Activated naive CD4-positive, alpha-beta T cell treated with anti-CD3 and anti-CD28 coated beads, Interleukin-2, amount 10 ng/mL, durations not matched to agents 7 days and 5 days (primary cell): ENCODE measurements around the gene USH1G.
"Not testable (repeated sequence)": the region's sequence is repeated elsewhere in the genome, so short reads cannot be mapped to it uniquely, and the experiment has no call there.

ENCODE experiments used
- CTCF ChIA-PET: fragments of 350-600 bp; sonication (Branson Sonifier 250); formaldehyde crosslinking; loops from one replicate; lab custom pipeline; 2021; ENCODE audit warnings: antibody characterized with exemption; lab: Charles Lee
- DNase-seq: peaks from one replicate; pipeline ENCODE4 v3.0.0-alpha.2; 2020
- H3K27ac Mint-ChIP-seq: one replicate; pipeline ENCODE4 v1.8.0; 2021; ENCODE audit warnings: mild to moderate bottlenecking, moderate library complexity, mixed read lengths
- H3K27me3 Mint-ChIP-seq: one replicate; pipeline ENCODE4 v1.8.0; 2021; ENCODE audit warnings: mild to moderate bottlenecking, mixed read lengths
- H3K36me3 Mint-ChIP-seq: one replicate; pipeline ENCODE4 v1.8.0; 2021; ENCODE audit warnings: mixed read lengths
- H3K4me1 Mint-ChIP-seq: one replicate; pipeline ENCODE4 v1.8.0; 2021; ENCODE audit warnings: mixed read lengths
- H3K4me3 Mint-ChIP-seq: one replicate; pipeline ENCODE4 v1.8.0; 2021; ENCODE audit warnings: mild to moderate bottlenecking, moderate library complexity, mixed read lengths
- H3K9me3 Mint-ChIP-seq: one replicate; pipeline ENCODE4 v1.8.0; 2021; ENCODE audit warnings: mixed read lengths

USH1G gene

DNA sequence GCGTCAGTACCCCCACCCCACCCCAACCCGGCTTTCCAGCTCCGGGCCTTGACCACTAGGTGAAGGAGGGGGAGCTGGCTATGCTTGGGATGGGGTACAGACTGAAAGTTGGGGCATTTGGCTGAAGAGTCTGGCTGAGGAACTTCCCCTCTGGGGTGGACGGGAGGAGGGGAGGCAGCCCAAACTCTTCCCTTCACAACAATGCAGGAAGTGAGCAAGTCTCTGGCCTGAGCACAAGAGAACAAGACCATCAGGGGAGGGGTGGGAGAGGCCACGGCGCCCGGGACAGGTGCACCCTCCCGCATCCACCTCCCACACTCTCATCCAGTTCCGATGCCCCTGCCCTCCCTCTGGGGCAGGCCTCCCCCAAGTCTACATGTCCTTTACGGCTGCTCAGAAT is 5.6 kb downstream of the USH1G start:
- CTCF ChIA-PET: interaction anchor here (1.5 kb wide), 1 partner anchor 8 kb away, joined by 4 read pairs; no protein-coding TSS in a partner anchor
- no peak overlapping the region for H3K27ac Mint-ChIP-seq

GRCh38 chr17:74916851-74917199 is 6.2 kb downstream of the USH1G start:
- H3K27ac Mint-ChIP-seq: no peak overlapping the region
- no peak overlapping the region for H3K4me3 Mint-ChIP-seq
- peaks cover 82% of the 10 kb centered on the region for H3K27me3 Mint-ChIP-seq
- no peaks in the 10 kb centered on the region for H3K4me1 Mint-ChIP-seq
- H3K36me3 Mint-ChIP-seq: no peaks in the 10 kb centered on the region
- no peak for DNase-seq
- H3K9me3 Mint-ChIP-seq: no peaks in the 10 kb centered on the region
- CTCF ChIA-PET: interaction anchor here (1.5 kb wide), 1 partner anchor 9 kb away, joined by 4 read pairs; no protein-coding TSS in a partner anchor

More for the DNA sequence above, 5.6 kb downstream of the USH1G start:
- no peaks in the 10 kb centered on the region for H3K36me3 Mint-ChIP-seq
- H3K9me3 Mint-ChIP-seq: no peaks in the 10 kb centered on the region
- peaks cover 82% of the 10 kb centered on the region for H3K27me3 Mint-ChIP-seq
- H3K4me1 Mint-ChIP-seq: no peaks in the 10 kb centered on the region
- DNase-seq: no peak
- no peak overlapping the region for H3K4me3 Mint-ChIP-seq

DNA sequence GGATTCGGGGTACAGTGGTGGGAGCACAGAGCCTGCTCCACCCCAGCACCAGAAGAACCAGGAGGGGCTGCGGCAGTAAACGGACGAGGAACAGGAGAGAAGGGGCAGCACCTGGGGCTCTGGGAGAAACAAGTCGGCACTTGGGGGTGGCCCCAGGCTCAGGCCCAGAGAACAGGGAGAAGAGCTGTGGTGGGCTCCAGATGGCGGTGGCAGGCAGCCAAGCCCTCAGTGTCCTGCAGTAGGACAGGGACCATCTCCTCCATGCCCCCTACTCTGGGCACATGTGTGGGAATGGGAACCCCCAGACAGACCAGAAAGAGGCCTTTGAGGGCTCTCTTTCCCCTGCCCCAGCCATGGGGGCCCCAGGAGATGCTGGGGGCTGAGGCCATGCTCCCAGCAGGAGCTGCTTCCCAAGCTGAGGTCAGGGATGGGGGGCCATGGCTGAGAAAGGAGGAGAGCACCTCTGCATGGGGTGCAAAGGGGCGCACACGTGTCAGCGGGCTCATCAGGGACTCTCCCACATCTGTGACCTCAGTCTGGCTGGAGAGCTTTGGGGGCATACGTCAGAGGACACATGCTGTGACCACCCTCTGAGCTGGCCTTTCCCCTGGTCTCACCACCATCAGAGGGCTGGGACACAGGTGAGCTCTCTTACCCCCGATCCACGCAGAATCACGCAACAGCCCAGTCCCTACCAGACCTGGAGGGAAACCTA is 6.8 kb downstream of the USH1G start:
- CTCF ChIA-PET: interaction anchor here (1.5 kb wide), 1 partner anchor 9 kb away, joined by 4 read pairs; no protein-coding TSS in a partner anchor
- H3K4me1 Mint-ChIP-seq: no peaks in the 10 kb centered on the region
- peaks cover 77% of the 10 kb centered on the region for H3K27me3 Mint-ChIP-seq
- no peak for DNase-seq
- H3K9me3 Mint-ChIP-seq: no peaks in the 10 kb centered on the region
- no peaks in the 10 kb centered on the region for H3K36me3 Mint-ChIP-seq
- no peak overlapping the region for H3K4me3 Mint-ChIP-seq
- no peak overlapping the region for H3K27ac Mint-ChIP-seq

DNA sequence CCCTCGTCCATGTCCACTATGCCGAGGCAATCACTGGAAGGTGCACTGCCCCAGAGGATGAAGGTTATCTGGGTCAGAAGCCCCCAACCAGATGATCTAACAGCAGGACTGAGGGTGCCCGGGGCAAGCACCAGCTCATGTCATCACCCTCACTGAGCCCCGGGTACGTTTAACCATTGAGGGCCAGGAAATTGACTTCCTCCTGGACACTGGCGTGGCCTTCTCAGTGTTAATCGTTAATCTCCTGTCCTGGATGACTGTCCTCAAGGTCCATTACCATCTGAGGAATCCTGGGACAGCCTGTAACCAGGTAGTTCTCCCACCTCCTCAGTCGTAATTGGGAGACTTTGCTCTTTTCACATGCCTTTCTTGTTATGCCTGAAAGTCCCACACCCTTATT is 11.6 kb downstream of the USH1G start:
- H3K36me3 Mint-ChIP-seq, H3K9me3 Mint-ChIP-seq, DNase-seq, H3K27ac Mint-ChIP-seq, H3K4me1 Mint-ChIP-seq, H3K4me3 Mint-ChIP-seq: not testable (repeated sequence)
- CTCF ChIA-PET: interaction anchor here (1.2 kb wide), 1 partner anchor 7 kb away, joined by 4 read pairs; no protein-coding TSS in a partner anchor
- H3K27me3 Mint-ChIP-seq: peaks cover 44% of the 10 kb centered on the region

- CTCF ChIA-PET, H3K27ac Mint-ChIP-seq, H3K36me3 Mint-ChIP-seq, DNase-seq, H3K9me3 Mint-ChIP-seq, H3K4me1 Mint-ChIP-seq, H3K4me3 Mint-ChIP-seq: not testable (repeated sequence)
- peaks cover 35% of the 10 kb centered on the region for H3K27me3 Mint-ChIP-seq
Observed at GRCh38 chr17:74909097-74909496, 14.0 kb downstream of the USH1G start.

- H3K4me3 Mint-ChIP-seq: no peak overlapping the region
- H3K9me3 Mint-ChIP-seq: no peaks in the 10 kb centered on the region
- H3K4me1 Mint-ChIP-seq: peaks cover 2% of the 10 kb centered on the region
- H3K36me3 Mint-ChIP-seq: no peaks in the 10 kb centered on the region
- H3K27ac Mint-ChIP-seq: no peak overlapping the region
- H3K27me3 Mint-ChIP-seq: peaks cover 39% of the 10 kb centered on the region
- CTCF ChIA-PET: interaction anchor here (1.2 kb wide), 1 partner anchor 51 kb away, joined by 3 read pairs; no protein-coding TSS in a partner anchor
- DNase-seq: no peak
Observed at GRCh38 chr17:74907012-74907411, 16.0 kb downstream of the USH1G start.

GRCh38 chr17:74906214-74906793 is 16.8 kb downstream of the USH1G start:
- H3K27ac Mint-ChIP-seq, H3K36me3 Mint-ChIP-seq, H3K9me3 Mint-ChIP-seq, H3K4me3 Mint-ChIP-seq, H3K4me1 Mint-ChIP-seq: not testable (repeated sequence)
- peaks cover 37% of the 10 kb centered on the region for H3K27me3 Mint-ChIP-seq
- peak; percentile 31 for DNase-seq
- CTCF ChIA-PET: interaction anchor here (1.2 kb wide), 1 partner anchor 51 kb away, joined by 3 read pairs; no protein-coding TSS in a partner anchor

DNA sequence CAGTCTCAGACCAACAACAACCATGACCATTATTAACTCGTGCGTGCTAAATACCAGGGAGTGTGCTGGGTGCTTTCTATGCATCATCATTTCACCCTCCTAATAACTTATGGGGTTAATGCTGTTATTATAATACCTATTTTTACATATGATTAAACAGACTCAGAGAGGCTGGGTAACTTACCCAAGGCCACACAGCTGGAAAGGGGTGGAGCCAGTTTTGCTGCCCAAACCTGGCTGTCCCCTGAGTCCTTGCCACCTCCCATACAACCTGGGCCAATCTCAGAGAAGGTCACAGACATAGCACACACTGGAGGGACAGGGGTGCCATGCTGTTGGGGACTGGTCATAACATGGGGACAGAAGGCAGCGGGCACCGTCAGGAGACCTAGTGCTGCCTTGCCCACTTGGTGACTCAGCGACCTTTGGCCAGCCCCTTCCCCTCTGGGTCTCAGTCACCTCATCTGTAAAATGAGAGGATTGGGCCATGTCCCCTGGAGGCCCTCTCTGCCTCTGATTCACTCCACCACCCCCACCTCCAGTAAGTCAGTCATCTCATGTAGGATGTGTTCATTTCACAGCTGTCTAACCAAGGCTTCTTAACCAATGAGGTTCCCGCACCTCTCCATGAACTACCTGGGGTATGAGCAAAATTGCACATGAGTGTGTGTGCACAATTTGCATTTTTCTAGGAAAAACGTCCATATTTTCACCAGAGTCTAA is 18.2 kb downstream of the USH1G start:
- CTCF ChIA-PET: no interaction called here
- Mint-ChIP-seq H3K4me1 (peaks cover 2% of the 10 kb centered on the region), H3K36me3 (no peaks in the 10 kb centered on the region), H3K27ac (peak overlapping the region; percentile 21), H3K4me3 (no peak overlapping the region), H3K9me3 (no peaks in the 10 kb centered on the region), H3K27me3 (peaks cover 32% of the 10 kb centered on the region)
- no peak for DNase-seq

GRCh38 chr17:74903671-74904070 is 19.4 kb downstream of the USH1G start:
- H3K4me3 Mint-ChIP-seq: no peak overlapping the region
- peaks cover 32% of the 10 kb centered on the region for H3K27me3 Mint-ChIP-seq
- H3K4me1 Mint-ChIP-seq: peaks cover 2% of the 10 kb centered on the region
- no peaks in the 10 kb centered on the region for H3K36me3 Mint-ChIP-seq
- H3K27ac Mint-ChIP-seq: no peak overlapping the region
- no peak for DNase-seq
- H3K9me3 Mint-ChIP-seq: no peaks in the 10 kb centered on the region
- CTCF ChIA-PET: no interaction called here

DNA sequence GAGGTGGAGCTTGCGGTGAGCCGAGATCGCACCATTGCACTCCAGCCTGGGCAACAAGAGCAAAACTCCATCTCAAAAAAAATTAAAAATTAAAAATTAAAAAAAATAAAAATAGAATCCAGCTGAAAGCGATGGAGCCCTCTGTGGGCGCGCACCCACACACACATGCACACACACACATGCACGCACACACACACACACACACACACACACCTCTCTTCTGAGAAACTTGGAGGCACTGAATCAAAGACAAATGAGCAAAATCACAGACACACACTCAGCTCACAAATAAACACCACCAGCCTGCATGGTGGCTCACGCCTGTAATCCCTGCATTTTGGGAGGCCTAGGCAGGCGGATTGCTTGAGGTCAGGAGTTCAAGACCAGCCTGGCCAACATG is 20.0 kb downstream of the USH1G start:
- no peak overlapping the region for H3K27ac Mint-ChIP-seq

GRCh38 chr17:74901353-74902135 is 21.5 kb downstream of the USH1G start:
- Mint-ChIP-seq H3K4me1 (peaks cover 2% of the 10 kb centered on the region), H3K36me3 (no peaks in the 10 kb centered on the region), H3K9me3 (no peaks in the 10 kb centered on the region), H3K27me3 (peaks cover 40% of the 10 kb centered on the region), H3K4me3 (no peak overlapping the region), H3K27ac (no peak overlapping the region)
- no peak for DNase-seq
- CTCF ChIA-PET: no interaction called here

More for the DNA sequence above, 20.0 kb downstream of the USH1G start:
- no peak for DNase-seq
- Mint-ChIP-seq H3K9me3 (no peaks in the 10 kb centered on the region), H3K4me3 (no peak overlapping the region), H3K36me3 (no peaks in the 10 kb centered on the region), H3K4me1 (peaks cover 2% of the 10 kb centered on the region), H3K27me3 (peaks cover 38% of the 10 kb centered on the region)
- CTCF ChIA-PET: no interaction called here

- peaks cover 51% of the 10 kb centered on the region for H3K27me3 Mint-ChIP-seq
Observed at GRCh38 chr17:74900208-74900607, 22.8 kb downstream of the USH1G start.

GRCh38 chr17:74898376-74898946 is 24.6 kb downstream of the USH1G start:
- Mint-ChIP-seq H3K27ac (no peak overlapping the region), H3K36me3 (no peaks in the 10 kb centered on the region), H3K4me1 (peaks cover 4% of the 10 kb centered on the region), H3K9me3 (no peaks in the 10 kb centered on the region), H3K27me3 (peaks cover 59% of the 10 kb centered on the region), H3K4me3 (no peak overlapping the region)
- no peak for DNase-seq
- CTCF ChIA-PET: no interaction called here

More at GRCh38 chr17:74900208-74900607, 22.8 kb downstream of the USH1G start:
- no peak for DNase-seq
- no peak overlapping the region for H3K27ac Mint-ChIP-seq
- H3K9me3 Mint-ChIP-seq: no peaks in the 10 kb centered on the region
- H3K4me3 Mint-ChIP-seq: no peak overlapping the region
- CTCF ChIA-PET: no interaction called here
- no peaks in the 10 kb centered on the region for H3K36me3 Mint-ChIP-seq
- no peaks in the 10 kb centered on the region for H3K4me1 Mint-ChIP-seq
